Heart left ventricle (tissue), 16 donors: ENCODE data around the gene CCNL2. TPM values are rescaled to one million over a fixed set of nuclear protein-coding genes. Genes with fewer than 3 reads are reported as not detected.

ENCODE experiments used
- ATAC-seq, 4 donors: fragments of 200-7000 bp; cut with Tn5 transposase; one replicate each; pipeline ENCODE4 v1.9.1; 2020 to 2022; ENCODE audit warnings: moderate library complexity in 4 of 4, mild to moderate bottlenecking in 3 of 4, moderate number of reproducible peaks in 1 of 4
- DNase-seq, 5 donors: peaks; one replicate each; pipeline ENCODE4 v3.0.0-alpha.2; 2020
- H3K27ac ChIP-seq, 12 donors: fragments of 200-600 bp; sonication (generic) in 4 of 12; one replicate each; pipeline versions ENCODE4 v1.5.0 to v1.8.0; 2016 to 2022; ENCODE audit warnings: mild to moderate bottlenecking in 2 of 12
- H3K27me3 ChIP-seq, 9 donors: fragments of 200-600 bp; sonication (generic) in 2 of 9; one replicate each; pipeline versions ENCODE4 v1.5.1 to v1.8.0; 2016 to 2022; ENCODE audit warnings: mild to moderate bottlenecking in 3 of 9
- H3K36me3 ChIP-seq, 9 donors: fragments of 200-600 bp; sonication (generic) in 2 of 9; one replicate each; pipeline versions ENCODE4 v1.5.0 to v1.8.0; 2018 to 2022; ENCODE audit warnings: mild to moderate bottlenecking in 2 of 9
- H3K4me1 ChIP-seq, 12 donors: fragments of 200-600 bp; sonication (generic) in 4 of 12; one replicate each; pipeline versions ENCODE4 v1.5.0 to v1.8.0; 2016 to 2022; ENCODE audit warnings: mild to moderate bottlenecking in 3 of 12
- H3K4me3 ChIP-seq, 12 donors: fragments of 200-600 bp; sonication (generic) in 4 of 12; one replicate each; pipeline versions ENCODE4 v1.5.0 to v1.8.0; 2017 to 2022; ENCODE audit warnings: mild to moderate bottlenecking in 9 of 12, moderate library complexity in 4 of 12
- H3K9me3 ChIP-seq, 12 donors: fragments of 200-600 bp; sonication (generic) in 4 of 12; one replicate each; pipeline versions ENCODE4 v1.5.0 to v1.8.0; 2016 to 2022; ENCODE audit warnings: mild to moderate bottlenecking in 1 of 12
- POLR2A ChIP-seq, 2 donors: fragments of 450-650 bp; IDR thresholded peaks; one replicate each; pipeline ENCODE4 v1.6.1; 2017; ENCODE audit warnings: antibody characterized with exemption in 2 of 2, mild to moderate bottlenecking in 2 of 2, moderate library complexity in 2 of 2
- WGBS, 4 donors: extraction: QIAGEN DNeasy Blood & Tissue Kit in 2 of 4; methylation state at CpG; one replicate each; pipeline versions ENCODE4 v1.1.5 to v1.1.7; 2013 to 2018; 5-methylcytosine and 5-hydroxymethylcytosine counted together
- intact Hi-C, 10 donors: fragments of 100-400 bp; cut with DNase I; formaldehyde crosslinking; loops; one replicate each; pipeline versions ENCODE4 v1.11.1 to v1.14.2; 2022
- polyA plus RNA-seq, 2 donors: library from polyadenylated mRNA; stranded (reverse); fragments of 200-250 nt; gene quantifications; one replicate each; pipeline ENCODE4 v1.2.3, GENCODE V29; 2013
- total RNA-seq, 9 donors: library from RNA; depleted of rRNA in 2 of 9; stranded (reverse); fragments of >200 nt in 2 of 9; fragmentation: NEBNext Ultra II Directional in 3 of 9; extraction: Animal tissue kit (Norgen Biotek cat#: 25700) in 3 of 9; gene quantifications; one replicate each; pipeline versions ENCODE4 v1.1.0 to v1.2.4, GENCODE V29; 2016 to 2023
- TF ChIP-seq, protein P1 (sequence below), 12 donors: fragments of 200-600 bp; sonication (generic) in 4 of 12; IDR thresholded peaks; one replicate each; pipeline versions ENCODE4 v1.5.0 to v1.8.0; 2018 to 2022; ENCODE audit warnings: antibody characterized with exemption in 12 of 12, mild to moderate bottlenecking in 5 of 12
- donor health status: ischemic (EF 13 %, LVEDD 7.1; RV severe dilation, severe dysfunction).
- donor health status: healthy with polysubstance abuse.
- donor health status: DM: no; HTN: yes; CAD: no.
- donor health status: DM: no; HTN: no; CAD: no.
- donor health status: ischemic (EF 25% LVEDD 6.9; RV normal size, moderate dysfunction).
- donor health status: ischemic (EF 25% LVEDD 5.7; RV mildly dilated, moderate dysfunction).
- donor health status: healthy.
- donor health status: DM: yes; HTN: yes; CAD: no.
- donor health status: ischemic (EF 35%, LVEDD 5.7; RV mildly dilated, moderate dysfunction).
- donor health status: nonischemic (EF 11% LVEDD 7.7; RV severe dilation, severe dysfunction).
- donor health status: DM: yes; HTN: yes; CAD: no.
- donor health status: PGD.
- donor health status: ischemic (EF 29% LVEDD 5.4; RV normal size, mild dysfunction).
- donor health status: nonischemic (EF 23%, LVEDD 6.1; RV moderate dilation, normal function).

Gene CCNL2
- total and polyA plus RNA-seq, 11 donors: 35.4 to 87.8 (median 50.7) TPM

DNA sequence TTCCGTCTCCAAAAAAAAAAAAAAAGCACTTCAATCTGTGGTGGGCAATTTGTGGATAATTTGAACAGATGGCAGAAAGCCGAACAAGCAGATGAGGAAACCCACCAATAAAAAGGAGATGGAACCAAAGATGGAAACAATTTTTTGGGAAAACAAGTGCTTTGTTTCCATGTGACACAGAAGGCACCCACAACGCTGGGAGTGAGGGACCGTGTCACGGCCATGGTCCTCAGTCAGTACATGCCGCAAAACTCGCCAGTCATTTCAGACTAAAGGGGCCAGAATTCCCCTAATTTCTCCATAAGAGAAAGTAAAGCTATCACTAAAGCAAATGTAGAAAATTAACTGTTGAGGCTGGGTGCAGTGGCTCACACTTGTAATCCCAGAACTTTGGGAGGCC lies 5.0 kb downstream of the CCNL2 start:
- Histone ChIP-seq H3K4me1 (peaks cover 0 to 41% (median 24%) of the 10 kb centered on the region in 12 donors), H3K36me3 (peaks cover 2 to 92% (median 88%) of the 10 kb centered on the region in 9 donors), H3K9me3 (no peaks in the 10 kb centered on the region), H3K4me3 (no peak overlapping the region), H3K27me3 (no peaks in the 10 kb centered on the region), H3K27ac (peak overlapping the region in 4 of 12 donors; percentile 34 to 72 (median 62))
- DNase-seq: no peak
- intact Hi-C loops: no loop called here
- WGBS, 4 donors: 94 to 97% (median 96%) methylated on average over 7 of the region's 7 CpGs
- no peak for TF ChIP-seq POLR2A (IDR thresholded peaks at IDR 0.05)
- TF ChIP-seq, protein P1, sequence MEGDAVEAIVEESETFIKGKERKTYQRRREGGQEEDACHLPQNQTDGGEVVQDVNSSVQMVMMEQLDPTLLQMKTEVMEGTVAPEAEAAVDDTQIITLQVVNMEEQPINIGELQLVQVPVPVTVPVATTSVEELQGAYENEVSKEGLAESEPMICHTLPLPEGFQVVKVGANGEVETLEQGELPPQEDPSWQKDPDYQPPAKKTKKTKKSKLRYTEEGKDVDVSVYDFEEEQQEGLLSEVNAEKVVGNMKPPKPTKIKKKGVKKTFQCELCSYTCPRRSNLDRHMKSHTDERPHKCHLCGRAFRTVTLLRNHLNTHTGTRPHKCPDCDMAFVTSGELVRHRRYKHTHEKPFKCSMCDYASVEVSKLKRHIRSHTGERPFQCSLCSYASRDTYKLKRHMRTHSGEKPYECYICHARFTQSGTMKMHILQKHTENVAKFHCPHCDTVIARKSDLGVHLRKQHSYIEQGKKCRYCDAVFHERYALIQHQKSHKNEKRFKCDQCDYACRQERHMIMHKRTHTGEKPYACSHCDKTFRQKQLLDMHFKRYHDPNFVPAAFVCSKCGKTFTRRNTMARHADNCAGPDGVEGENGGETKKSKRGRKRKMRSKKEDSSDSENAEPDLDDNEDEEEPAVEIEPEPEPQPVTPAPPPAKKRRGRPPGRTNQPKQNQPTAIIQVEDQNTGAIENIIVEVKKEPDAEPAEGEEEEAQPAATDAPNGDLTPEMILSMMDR (IDR thresholded peaks at IDR 0.05): no peak
- no peak for ATAC-seq

DNA sequence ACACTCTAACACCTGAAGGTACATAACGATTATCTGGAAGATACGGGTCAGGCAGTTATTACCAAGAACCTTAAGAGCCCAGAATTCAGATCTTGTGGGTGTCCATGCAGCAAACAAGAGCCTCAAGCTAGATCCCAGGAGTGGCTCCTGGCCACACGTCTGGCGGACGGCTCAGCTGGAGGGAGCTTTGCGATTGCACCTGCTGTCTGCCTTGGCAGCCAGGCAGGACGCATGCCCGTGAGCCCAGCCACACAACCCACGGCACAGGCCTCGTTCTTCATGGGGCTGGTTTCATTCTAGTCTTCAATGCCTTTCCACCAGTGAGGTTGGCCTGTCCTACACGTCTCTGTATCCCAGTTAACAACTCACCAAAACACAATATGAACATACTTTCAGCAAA lies 5.7 kb downstream of the CCNL2 start:
- DNase-seq (no peak), ATAC-seq (no peak)
- intact Hi-C loops: no loop called here
- no peak for TF ChIP-seq POLR2A (IDR thresholded peaks at IDR 0.05)
- TF ChIP-seq, protein P1 (IDR thresholded peaks at IDR 0.05): no peak
- H3K27ac ChIP-seq: no peak overlapping the region
- H3K36me3 ChIP-seq: peaks cover 2 to 98% (median 95%) of the 10 kb centered on the region in 9 donors
- no peaks in the 10 kb centered on the region for H3K9me3 ChIP-seq
- no peak overlapping the region for H3K4me3 ChIP-seq
- H3K4me1 ChIP-seq: peaks cover 0 to 40% (median 24%) of the 10 kb centered on the region in 12 donors
- H3K27me3 ChIP-seq: no peaks in the 10 kb centered on the region
- 88 to 98% (median 92%) methylated on average over 7 to 11 of the region's 11 CpGs for WGBS, 4 donors

DNA sequence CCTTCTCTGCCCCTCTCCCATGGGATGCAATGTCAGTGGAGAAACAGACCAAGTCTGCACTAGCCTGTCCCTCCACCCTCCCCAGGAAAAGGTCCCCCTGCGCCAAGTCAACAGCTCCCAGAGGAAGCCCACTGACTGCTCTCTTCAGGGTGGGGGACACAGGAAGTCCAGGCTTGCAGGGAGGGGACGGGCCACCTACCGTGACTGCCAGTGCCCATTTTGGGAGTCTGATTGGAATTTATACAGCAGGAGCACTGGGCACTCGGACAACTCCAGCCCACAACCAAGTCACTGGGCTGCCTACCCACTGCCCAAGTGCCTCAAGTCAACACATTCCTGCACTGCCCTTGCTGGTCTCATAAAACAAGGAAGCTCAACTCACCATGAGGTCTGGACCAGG lies 6.1 kb downstream of the CCNL2 start:
- H3K36me3 ChIP-seq: peaks cover 2 to 100% (median 98%) of the 10 kb centered on the region in 9 donors
- DNase-seq: no peak
- H3K27ac ChIP-seq: no peak overlapping the region

DNA sequence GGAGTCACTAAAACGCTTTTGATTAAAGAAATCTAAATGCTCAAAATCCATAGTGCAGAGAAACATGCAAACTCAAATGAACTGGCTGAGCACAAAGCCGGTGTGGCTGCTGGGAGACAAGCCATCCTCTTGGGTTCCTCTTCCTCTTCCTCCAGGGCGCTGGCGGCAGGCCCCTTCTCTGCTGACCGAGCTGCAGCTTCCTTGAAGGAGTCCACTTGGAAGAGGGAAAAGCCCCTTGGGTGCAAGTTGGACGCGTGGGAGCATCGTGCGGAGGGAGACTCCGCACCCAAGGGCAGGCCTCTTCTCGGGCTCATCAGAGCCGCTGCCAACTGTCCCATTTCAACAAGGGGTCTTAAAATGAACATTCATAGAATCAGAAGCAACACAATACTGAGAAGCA lies 7.9 kb downstream of the CCNL2 start:
- Histone ChIP-seq H3K27ac (peak overlapping the region in 3 of 12 donors; percentile 3 to 37 (median 31)), H3K27me3 (no peaks in the 10 kb centered on the region), H3K4me1 (peaks cover 0 to 20% (median 9%) of the 10 kb centered on the region in 12 donors), H3K9me3 (no peaks in the 10 kb centered on the region), H3K4me3 (no peak overlapping the region), H3K36me3 (peaks cover 2 to 100% (median 100%) of the 10 kb centered on the region in 9 donors)
- WGBS, 4 donors: 61 to 75% (median 66%) methylated on average over 12 of the region's 12 CpGs
- DNase-seq: no peak
- ATAC-seq: no peak
- TF ChIP-seq, protein P1 (IDR thresholded peaks at IDR 0.05): no peak
- no peak for TF ChIP-seq POLR2A (IDR thresholded peaks at IDR 0.05)
- intact Hi-C loops: no loop called here

More for the DNA sequence above, 6.1 kb downstream of the CCNL2 start:
- WGBS, 4 donors: 72 to 85% (median 83%) methylated on average over 4 of the region's 4 CpGs
- H3K27me3 ChIP-seq: no peaks in the 10 kb centered on the region
- H3K4me3 ChIP-seq: no peak overlapping the region
- ATAC-seq: no peak
- H3K9me3 ChIP-seq: no peaks in the 10 kb centered on the region
- intact Hi-C loops: no loop called here
- H3K4me1 ChIP-seq: peaks cover 0 to 36% (median 19%) of the 10 kb centered on the region in 12 donors
- TF ChIP-seq, protein P1 (IDR thresholded peaks at IDR 0.05): no peak
- TF ChIP-seq POLR2A (IDR thresholded peaks at IDR 0.05): no peak
